C4-2B (cell line): ENCODE results near the gene EFCAB6.

Source experiments
- ZFX ChIP-seq: fragments of 450-650 bp; IDR thresholded peaks from 2 replicates; pipeline ENCODE4 v1.6.1; 2017
- TF ChIP-seq, protein P1 (sequence below): fragments of 450-650 bp; conservative IDR thresholded peaks from 2 replicates; pipeline ENCODE4 v1.5.1; 2017; ENCODE audit warnings: mild to moderate bottlenecking

DNA sequence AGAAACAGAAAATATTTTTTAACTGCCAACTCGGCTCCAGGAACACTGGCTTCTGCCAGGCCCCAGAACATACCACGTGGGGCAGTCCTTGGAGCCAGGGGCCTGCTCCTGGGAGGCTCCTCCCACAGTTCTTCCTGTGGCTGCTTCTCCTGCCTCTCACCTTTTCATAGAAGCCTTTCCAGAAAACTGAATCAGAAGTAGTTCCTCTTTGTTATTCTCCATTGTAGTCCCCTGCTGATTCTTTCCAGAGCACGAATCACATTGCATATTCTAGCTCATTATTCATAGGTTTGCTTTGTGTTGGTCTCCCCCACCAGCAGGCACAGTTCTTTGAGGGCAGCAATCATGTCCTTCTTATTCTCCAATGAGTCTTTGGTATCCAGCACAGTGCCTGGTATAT lies 106.0 kb downstream of the EFCAB6 start:
- TF ChIP-seq, protein P1, sequence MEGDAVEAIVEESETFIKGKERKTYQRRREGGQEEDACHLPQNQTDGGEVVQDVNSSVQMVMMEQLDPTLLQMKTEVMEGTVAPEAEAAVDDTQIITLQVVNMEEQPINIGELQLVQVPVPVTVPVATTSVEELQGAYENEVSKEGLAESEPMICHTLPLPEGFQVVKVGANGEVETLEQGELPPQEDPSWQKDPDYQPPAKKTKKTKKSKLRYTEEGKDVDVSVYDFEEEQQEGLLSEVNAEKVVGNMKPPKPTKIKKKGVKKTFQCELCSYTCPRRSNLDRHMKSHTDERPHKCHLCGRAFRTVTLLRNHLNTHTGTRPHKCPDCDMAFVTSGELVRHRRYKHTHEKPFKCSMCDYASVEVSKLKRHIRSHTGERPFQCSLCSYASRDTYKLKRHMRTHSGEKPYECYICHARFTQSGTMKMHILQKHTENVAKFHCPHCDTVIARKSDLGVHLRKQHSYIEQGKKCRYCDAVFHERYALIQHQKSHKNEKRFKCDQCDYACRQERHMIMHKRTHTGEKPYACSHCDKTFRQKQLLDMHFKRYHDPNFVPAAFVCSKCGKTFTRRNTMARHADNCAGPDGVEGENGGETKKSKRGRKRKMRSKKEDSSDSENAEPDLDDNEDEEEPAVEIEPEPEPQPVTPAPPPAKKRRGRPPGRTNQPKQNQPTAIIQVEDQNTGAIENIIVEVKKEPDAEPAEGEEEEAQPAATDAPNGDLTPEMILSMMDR: no peak
- TF ChIP-seq ZFX: no peak
